ENCODE measurements around the gene ILDR1. TPM values are rescaled to one million over a fixed set of nuclear protein-coding genes. Genes with fewer than 3 reads are reported as not detected.
A peak's percentile ranks its signal among the peaks of the same experiment; 100 is the strongest.

The ILDR1 gene
- total RNA-seq, 6 experiments from 2014 or later, result 0.12 to 0.88 (median 0.33) TPM; not detected in 1

GRCh38 chr3:122004991-122005565 is 17.0 kb downstream of the ILDR1 start:
- intact Hi-C loops (cut with DNase I), result no loop called here
- Histone ChIP-seq H3K27me3 (no peaks in the 10 kb centered on the region), H3K4me3 (no peak overlapping the region), H3K4me1 (peaks cover 0 to 4% (median 0%) of the 10 kb centered on the region in 4 donors), H3K9me3 (no peaks in the 10 kb centered on the region), H3K27ac (no peak overlapping the region), H3K36me3 (no peaks in the 10 kb centered on the region)
- ATAC-seq, result peak in 2 of 4 donors; percentile 16 to 20
- 60% methylated on average over 1 of the region's 13 CpGs for WGBS (ENCODE audit: insufficient coverage, low coverage, low lambda C conversion rate, missing lambda C conversion rate)
- TF ChIP-seq CTCF (IDR thresholded peaks at IDR 0.05) (no peak), POLR2A (IDR thresholded peaks at IDR 0.05) (no peak)
- no peak for DNase-seq

- Histone ChIP-seq H3K4me3 (no peak overlapping the region), H3K27me3 (no peaks in the 10 kb centered on the region), H3K27ac (no peak overlapping the region), H3K4me1 (peaks cover 0 to 4% (median 0%) of the 10 kb centered on the region in 4 donors), H3K36me3 (no peaks in the 10 kb centered on the region), H3K9me3 (no peaks in the 10 kb centered on the region)
- no peak for TF ChIP-seq CTCF (IDR thresholded peaks at IDR 0.05)
- TF ChIP-seq POLR2A (IDR thresholded peaks at IDR 0.05), result no peak
- ATAC-seq (no peak), DNase-seq (no peak)
- 47% methylated on average over 2 of the region's 2 CpGs for WGBS (ENCODE audit: insufficient coverage, low coverage, low lambda C conversion rate, missing lambda C conversion rate)
- intact Hi-C loops (cut with DNase I), result no loop called here
Measured at GRCh38 chr3:122004107-122004506, 17.9 kb downstream of the ILDR1 start.

GRCh38 chr3:122003606-122004005 is 18.4 kb downstream of the ILDR1 start:
- Histone ChIP-seq H3K36me3 (no peaks in the 10 kb centered on the region), H3K27ac (no peak overlapping the region), H3K9me3 (no peaks in the 10 kb centered on the region), H3K27me3 (no peaks in the 10 kb centered on the region), H3K4me1 (peaks cover 0 to 4% (median 0%) of the 10 kb centered on the region in 4 donors), H3K4me3 (no peak overlapping the region)
- TF ChIP-seq CTCF (IDR thresholded peaks at IDR 0.05), result no peak
- TF ChIP-seq POLR2A (IDR thresholded peaks at IDR 0.05), result no peak
- ATAC-seq, result no peak
- 0% methylated on average over 1 of the region's 1 CpG for WGBS (ENCODE audit: insufficient coverage, low coverage, low lambda C conversion rate, missing lambda C conversion rate)
- intact Hi-C loops (cut with DNase I), result no loop called here
- DNase-seq, result no peak

GRCh38 chr3:122003112-122003511 is 18.9 kb downstream of the ILDR1 start:
- H3K27me3 ChIP-seq, result no peaks in the 10 kb centered on the region
- 43% methylated on average over 5 of the region's 6 CpGs for WGBS (ENCODE audit: insufficient coverage, low coverage, low lambda C conversion rate, missing lambda C conversion rate)
- no peaks in the 10 kb centered on the region for H3K36me3 ChIP-seq
- no peak overlapping the region for H3K27ac ChIP-seq
- H3K4me1 ChIP-seq, result peaks cover 0 to 4% (median 0%) of the 10 kb centered on the region in 4 donors
- H3K9me3 ChIP-seq, result no peaks in the 10 kb centered on the region
- H3K4me3 ChIP-seq, result no peak overlapping the region
- no peak for TF ChIP-seq CTCF (IDR thresholded peaks at IDR 0.05)
- no peak for TF ChIP-seq POLR2A (IDR thresholded peaks at IDR 0.05)
- ATAC-seq (peak in 2 of 4 donors; percentile 17 to 30), DNase-seq (no peak)
- intact Hi-C loops (cut with DNase I), result no loop called here
